Type B pancreatic cell (in vitro differentiated cells): ENCODE data around the gene INSM1. TPM values are rescaled to one million over a fixed set of nuclear protein-coding genes. Genes with fewer than 3 reads are reported as not detected.

Source experiments
- DNase-seq: peaks from one replicate; pipeline ENCODE4 v3.0.0; 2021; ENCODE audit warnings: mixed read lengths; ENCODE audit not compliant: unreplicated experiment; ENCODE audit errors: extremely low spot score
- H3K27ac Mint-ChIP-seq: 2 replicates; pipeline ENCODE4 v1.8.0; 2021; ENCODE audit warnings: mild to moderate bottlenecking, mixed read lengths
- H3K27me3 Mint-ChIP-seq: 2 replicates; pipeline ENCODE4 v1.8.0; 2021; ENCODE audit warnings: mixed read lengths
- H3K36me3 Mint-ChIP-seq: 2 replicates; pipeline ENCODE4 v1.8.0; 2021; ENCODE audit warnings: mixed read lengths
- H3K4me1 Mint-ChIP-seq: one replicate; pipeline ENCODE4 v1.8.0; 2021; ENCODE audit warnings: mixed read lengths; ENCODE audit not compliant: unreplicated experiment
- H3K4me3 Mint-ChIP-seq: 2 replicates; pipeline ENCODE4 v1.8.0; 2021; ENCODE audit warnings: mild to moderate bottlenecking, mixed read lengths
- H3K9me3 Mint-ChIP-seq: 2 replicates; pipeline ENCODE4 v1.8.0; 2021; ENCODE audit warnings: mixed read lengths
- total RNA-seq: library from RNA; stranded (reverse); gene quantifications from 2 replicates; pipeline ENCODE4 v1.2.1, GENCODE V29; 2021; ENCODE audit warnings: low replicate concordance
- TF ChIP-seq, protein P1 (sequence below): fragments of 200-600 bp; sonication (generic); conservative IDR thresholded peaks from 2 replicates; pipeline ENCODE4 v1.5.0; 2021; ENCODE audit warnings: antibody characterized with exemption, mild to moderate bottlenecking

INSM1 gene
- total RNA-seq, 1 donor from 2014 or later: 36.0 TPM

- Mint-ChIP-seq H3K27ac (peak overlapping the region; percentile 39), H3K36me3 (no peaks in the 10 kb centered on the region), H3K4me1 (peaks cover 11% of the 10 kb centered on the region), H3K9me3 (no peaks in the 10 kb centered on the region), H3K27me3 (peaks cover 83% of the 10 kb centered on the region), H3K4me3 (peak overlapping the region; percentile 89)
- TF ChIP-seq, protein P1, sequence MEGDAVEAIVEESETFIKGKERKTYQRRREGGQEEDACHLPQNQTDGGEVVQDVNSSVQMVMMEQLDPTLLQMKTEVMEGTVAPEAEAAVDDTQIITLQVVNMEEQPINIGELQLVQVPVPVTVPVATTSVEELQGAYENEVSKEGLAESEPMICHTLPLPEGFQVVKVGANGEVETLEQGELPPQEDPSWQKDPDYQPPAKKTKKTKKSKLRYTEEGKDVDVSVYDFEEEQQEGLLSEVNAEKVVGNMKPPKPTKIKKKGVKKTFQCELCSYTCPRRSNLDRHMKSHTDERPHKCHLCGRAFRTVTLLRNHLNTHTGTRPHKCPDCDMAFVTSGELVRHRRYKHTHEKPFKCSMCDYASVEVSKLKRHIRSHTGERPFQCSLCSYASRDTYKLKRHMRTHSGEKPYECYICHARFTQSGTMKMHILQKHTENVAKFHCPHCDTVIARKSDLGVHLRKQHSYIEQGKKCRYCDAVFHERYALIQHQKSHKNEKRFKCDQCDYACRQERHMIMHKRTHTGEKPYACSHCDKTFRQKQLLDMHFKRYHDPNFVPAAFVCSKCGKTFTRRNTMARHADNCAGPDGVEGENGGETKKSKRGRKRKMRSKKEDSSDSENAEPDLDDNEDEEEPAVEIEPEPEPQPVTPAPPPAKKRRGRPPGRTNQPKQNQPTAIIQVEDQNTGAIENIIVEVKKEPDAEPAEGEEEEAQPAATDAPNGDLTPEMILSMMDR: no peak
- DNase-seq: no peak
Measured at GRCh38 chr20:20370094-20370575, 2.2 kb downstream of the INSM1 start.

- TF ChIP-seq, protein P1: peak; percentile 33
- Mint-ChIP-seq H3K36me3 (no peaks in the 10 kb centered on the region), H3K4me1 (peaks cover 6% of the 10 kb centered on the region), H3K27ac (no peak overlapping the region), H3K9me3 (no peaks in the 10 kb centered on the region), H3K27me3 (peaks cover 83% of the 10 kb centered on the region), H3K4me3 (peak overlapping the region; percentile 37)
- DNase-seq: no peak
Measured at GRCh38 chr20:20371083-20371482, 3.2 kb downstream of the INSM1 start.

- no peak for DNase-seq
- peak overlapping the region; percentile 20 for H3K4me3 Mint-ChIP-seq
- H3K9me3 Mint-ChIP-seq: no peaks in the 10 kb centered on the region
- no peak overlapping the region for H3K27ac Mint-ChIP-seq
- H3K36me3 Mint-ChIP-seq: no peaks in the 10 kb centered on the region
- peaks cover 6% of the 10 kb centered on the region for H3K4me1 Mint-ChIP-seq
- peaks cover 83% of the 10 kb centered on the region for H3K27me3 Mint-ChIP-seq
- TF ChIP-seq, protein P1: no peak
Measured at GRCh38 chr20:20371681-20372080, 3.8 kb downstream of the INSM1 start.

DNA sequence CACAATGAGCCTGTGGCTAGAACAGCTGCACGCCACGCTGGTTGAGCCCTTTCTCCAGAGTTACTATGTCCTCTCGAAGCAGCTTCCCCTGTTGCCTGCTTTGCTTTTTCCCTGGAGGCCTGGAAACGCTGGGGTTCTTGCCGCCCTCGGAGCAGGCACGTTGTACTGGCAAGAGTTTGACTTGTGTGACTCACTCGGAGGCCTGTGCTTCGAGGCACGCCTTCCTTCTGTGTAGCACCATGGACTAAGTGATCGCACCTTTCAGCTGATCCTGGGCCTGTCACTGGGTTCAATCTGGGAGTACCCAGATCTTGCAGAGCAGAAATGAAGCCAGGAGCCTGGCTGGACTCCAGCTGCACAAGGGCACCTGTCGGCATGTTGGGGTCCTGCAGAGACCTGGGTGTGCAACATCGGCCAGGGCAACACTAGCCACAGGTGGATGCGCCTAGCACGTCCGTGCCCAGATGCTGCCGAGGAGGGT is 5.2 kb downstream of the INSM1 start:
- Mint-ChIP-seq H3K4me1 (peaks cover 6% of the 10 kb centered on the region), H3K27me3 (peaks cover 76% of the 10 kb centered on the region), H3K27ac (no peak overlapping the region), H3K4me3 (no peak overlapping the region), H3K36me3 (no peaks in the 10 kb centered on the region), H3K9me3 (no peaks in the 10 kb centered on the region)
- TF ChIP-seq, protein P1: no peak
- DNase-seq: no peak

GRCh38 chr20:20375862-20376261 is 8.0 kb downstream of the INSM1 start:
- H3K4me3 Mint-ChIP-seq: no peak overlapping the region
- no peaks in the 10 kb centered on the region for H3K9me3 Mint-ChIP-seq
- H3K27ac Mint-ChIP-seq: peak overlapping the region; percentile 37
- peaks cover 63% of the 10 kb centered on the region for H3K27me3 Mint-ChIP-seq
- no peak for DNase-seq
- H3K36me3 Mint-ChIP-seq: no peaks in the 10 kb centered on the region
- no peaks in the 10 kb centered on the region for H3K4me1 Mint-ChIP-seq
- TF ChIP-seq, protein P1: no peak

GRCh38 chr20:20386192-20386591 is 18.3 kb downstream of the INSM1 start:
- Mint-ChIP-seq H3K9me3 (no peaks in the 10 kb centered on the region), H3K4me3 (no peak overlapping the region), H3K4me1 (peaks cover 5% of the 10 kb centered on the region), H3K27me3 (peaks cover 9% of the 10 kb centered on the region), H3K27ac (no peak overlapping the region), H3K36me3 (no peaks in the 10 kb centered on the region)
- TF ChIP-seq, protein P1: no peak
- no peak for DNase-seq
